GM18951 (cell line): Measurements from ENCODE around the gene TNXB.
"Not testable (repeated sequence)": the region's sequence is repeated elsewhere in the genome, so short reads cannot be mapped to it uniquely, and the experiment has no call there.

ENCODE experiments used
- POLR2A ChIP-seq: IDR thresholded peaks from 4 replicates; pipeline ENCODE4 v1.6.1; 2011; ENCODE audit warnings: mild to moderate bottlenecking; ENCODE audit not compliant: insufficient read length, insufficient read depth; ENCODE audit errors: extremely low read depth
- in situ Hi-C: fragments of 300-500 bp; cut with MboI; formaldehyde crosslinking; loops from one replicate; pipeline ENCODE4 v1.12.0; 2022; ENCODE audit warnings: low sequenced_read_pairs, mixed read lengths, inconsistent platforms; ENCODE audit not compliant: unreplicated experiment

TNXB gene

GRCh38 chr6:32069460-32069859 lies 39.7 kb downstream of the TNXB start:
- no peak for TF ChIP-seq POLR2A
- in situ Hi-C loops, result no loop called here

DNA sequence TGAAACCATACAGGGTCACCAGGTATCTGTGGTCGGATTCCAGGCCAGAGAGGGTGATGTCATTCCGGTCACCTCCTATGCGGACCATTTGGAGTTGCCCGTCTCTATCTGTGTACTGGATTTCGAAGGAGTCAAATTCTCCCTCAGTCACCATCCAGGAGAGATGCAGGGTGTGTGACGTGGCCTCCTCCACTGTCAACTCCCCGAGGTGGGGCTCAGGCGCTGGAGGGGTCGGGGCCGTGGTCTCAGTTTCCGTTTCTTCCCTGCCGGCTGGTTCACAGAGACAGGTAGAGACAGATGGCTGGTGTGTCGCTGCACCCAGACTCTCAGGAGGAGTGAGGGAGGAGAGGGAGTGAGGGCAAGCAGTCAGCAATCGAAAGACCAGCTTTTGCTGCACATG lies 40.3 kb downstream of the TNXB start:
- in situ Hi-C loops, result no loop called here
- TF ChIP-seq POLR2A, result no peak

- in situ Hi-C loops, result not testable (repeated sequence)
Observed at GRCh38 chr6:32068315-32068714, 40.8 kb downstream of the TNXB start.

- in situ Hi-C loops, result not testable (repeated sequence)
Observed at GRCh38 chr6:32067521-32067920, 41.6 kb downstream of the TNXB start.

GRCh38 chr6:32064706-32065105 lies 44.4 kb downstream of the TNXB start:
- TF ChIP-seq POLR2A, result no peak
- in situ Hi-C loops, result no loop called here

- TF ChIP-seq POLR2A, result no peak
- in situ Hi-C loops, result no loop called here
Observed at GRCh38 chr6:32060966-32061655, 48.0 kb downstream of the TNXB start.

GRCh38 chr6:32058511-32058963 lies 50.6 kb downstream of the TNXB start:
- in situ Hi-C loops, result no loop called here
- TF ChIP-seq POLR2A, result no peak

GRCh38 chr6:32057966-32058365 lies 51.2 kb downstream of the TNXB start:
- in situ Hi-C loops, result no loop called here
- TF ChIP-seq POLR2A, result no peak

GRCh38 chr6:32056254-32056653 lies 52.9 kb downstream of the TNXB start:
- in situ Hi-C loops, result no loop called here
- no peak for TF ChIP-seq POLR2A

DNA sequence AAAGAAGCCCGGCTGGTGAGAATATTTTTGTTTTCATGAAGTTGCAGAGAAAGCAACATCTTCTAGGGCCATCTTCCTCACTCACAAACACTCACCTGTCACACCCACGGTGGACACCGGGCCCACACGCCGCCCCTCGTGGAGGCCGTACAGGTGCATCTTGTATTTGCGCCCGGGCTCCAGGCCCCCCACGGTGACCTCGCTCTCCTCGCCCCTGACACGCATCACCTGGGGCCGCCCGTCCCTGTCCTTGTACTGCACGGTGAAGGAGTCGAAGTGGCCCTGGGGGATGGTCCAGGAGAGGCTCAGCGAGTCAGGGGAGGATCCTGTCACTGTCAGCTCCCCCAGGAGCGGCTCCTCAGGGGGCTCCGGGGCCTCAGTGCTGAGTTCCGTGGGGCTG lies 53.4 kb downstream of the TNXB start:
- in situ Hi-C loops, result not testable (repeated sequence)

- in situ Hi-C loops, result not testable (repeated sequence)
Observed at GRCh38 chr6:32053314-32053713, 55.8 kb downstream of the TNXB start.

DNA sequence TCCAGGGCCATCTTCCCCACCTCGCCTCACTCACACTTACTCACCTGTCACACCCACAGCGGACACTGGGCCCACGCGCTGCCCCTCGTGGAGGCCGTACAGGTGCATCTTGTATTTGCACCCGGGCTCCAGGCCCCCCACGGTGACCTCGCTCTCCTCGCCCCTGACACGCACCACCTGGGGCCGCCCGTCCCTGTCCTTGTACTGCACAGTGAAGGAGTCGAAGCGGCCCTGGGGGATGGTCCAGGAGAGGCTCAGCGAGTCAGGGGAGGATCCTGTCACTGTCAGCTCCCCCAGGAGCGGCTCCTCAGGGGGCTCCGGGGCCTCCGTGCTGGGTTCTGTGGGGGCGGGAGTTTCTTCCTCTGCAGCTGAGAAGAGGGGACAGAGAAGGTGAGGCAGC lies 56.5 kb downstream of the TNXB start:
- in situ Hi-C loops, result not testable (repeated sequence)

DNA sequence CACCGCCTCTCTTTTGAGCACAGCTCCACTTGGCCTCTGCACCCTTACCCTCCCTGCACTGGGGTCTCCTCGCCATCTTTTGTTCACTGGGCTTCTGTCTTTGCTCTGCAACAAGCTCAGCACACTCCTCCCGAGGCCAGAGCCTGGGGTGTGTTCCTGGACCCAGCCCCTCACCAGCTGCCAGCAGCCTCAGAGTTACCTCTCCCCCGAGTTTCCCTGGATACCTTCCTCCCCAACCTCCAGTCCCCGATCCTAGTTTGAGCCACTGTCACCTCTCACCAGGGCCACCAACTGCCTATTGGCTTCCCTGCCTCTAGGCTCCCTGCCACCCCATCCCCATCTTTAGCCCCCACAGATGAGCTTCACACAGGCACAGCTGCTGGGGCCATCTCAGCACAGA lies 58.6 kb downstream of the TNXB start:
- no peak for TF ChIP-seq POLR2A
- in situ Hi-C loops, result no loop called here

DNA sequence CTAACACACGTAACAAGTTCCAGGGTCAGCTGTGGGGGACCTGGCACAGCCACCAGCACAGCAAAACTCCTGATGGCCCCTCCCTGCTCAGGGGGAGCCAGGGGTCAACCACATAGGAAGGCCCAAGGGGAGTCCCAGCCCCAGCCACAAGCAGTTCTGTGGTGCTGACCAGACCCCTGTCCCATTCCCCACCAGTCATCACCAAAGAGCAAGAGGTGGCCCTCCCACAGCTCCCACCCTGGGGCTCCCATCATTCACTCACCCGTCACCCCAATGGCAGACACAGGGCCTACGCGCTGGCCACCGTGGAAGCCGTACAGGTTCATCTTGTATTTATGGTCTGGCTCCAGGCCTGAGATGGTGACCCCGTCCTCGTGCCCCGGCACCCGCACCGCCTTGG lies 59.4 kb downstream of the TNXB start:
- in situ Hi-C loops, result not testable (repeated sequence)

GRCh38 chr6:32049149-32049548 lies 60.0 kb downstream of the TNXB start:
- in situ Hi-C loops, result not testable (repeated sequence)
